HS-5 (cell line): ENCODE measurements around the gene LRSAM1.

Experiments used
- DNase-seq: peaks from one replicate; pipeline ENCODE4 v3.0.0-alpha.2; 2012; ENCODE audit warnings: low read depth

LRSAM1 gene

GRCh38 chr9:127497656-127498290 lies 46.5 kb downstream of the LRSAM1 start:
- DNase-seq: no peak

- DNase-seq: no peak
Observed at GRCh38 chr9:127498298-127498697, 47.0 kb downstream of the LRSAM1 start.

DNA sequence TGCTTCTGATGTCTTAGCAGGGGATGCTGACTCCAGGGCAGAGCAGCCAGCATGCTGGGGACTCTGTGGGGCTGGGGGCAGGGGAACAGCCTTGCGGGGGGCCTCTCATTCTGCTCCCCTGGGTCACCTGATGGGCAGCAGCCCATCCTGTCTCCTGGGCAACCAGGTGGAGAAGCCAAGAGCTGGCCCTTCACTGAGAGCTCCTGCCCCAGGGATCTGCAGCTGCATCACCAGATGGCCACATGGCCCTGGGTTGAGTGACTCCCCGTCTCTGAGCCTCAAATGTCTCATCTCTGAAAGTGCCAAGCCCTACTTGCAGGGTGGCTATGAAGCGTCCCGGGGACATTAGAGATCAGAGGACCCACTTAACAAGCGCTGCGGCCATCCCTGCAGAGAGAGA lies 49.1 kb downstream of the LRSAM1 start:
- no peak for DNase-seq

GRCh38 chr9:127500862-127501261 lies 49.6 kb downstream of the LRSAM1 start:
- DNase-seq: no peak

DNA sequence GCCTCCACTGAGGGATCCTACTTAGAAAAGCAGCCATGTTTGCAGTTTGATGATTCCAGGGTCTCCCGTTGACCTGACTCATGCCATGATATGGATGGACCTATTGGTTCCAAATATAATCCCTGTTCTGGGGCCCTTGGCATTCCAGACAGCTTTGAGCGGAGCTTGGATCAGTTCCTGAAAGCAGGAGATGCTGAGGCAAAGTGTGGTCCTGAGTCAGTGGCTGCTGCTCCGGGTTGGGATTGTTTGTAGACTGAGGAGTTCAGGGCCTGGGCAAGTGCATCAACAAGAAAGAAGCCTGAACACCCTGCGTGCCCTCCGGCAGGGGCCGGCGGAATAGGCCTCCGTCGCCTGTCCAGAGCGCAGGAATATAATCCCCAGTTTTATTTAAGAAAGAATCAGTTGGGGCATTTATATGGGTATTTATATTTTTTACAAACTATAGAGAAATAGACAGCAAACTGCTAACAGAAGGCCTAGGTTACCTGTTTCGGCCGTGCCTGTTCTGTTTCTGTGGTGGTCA lies 50.6 kb downstream of the LRSAM1 start:
- no peak for DNase-seq

DNA sequence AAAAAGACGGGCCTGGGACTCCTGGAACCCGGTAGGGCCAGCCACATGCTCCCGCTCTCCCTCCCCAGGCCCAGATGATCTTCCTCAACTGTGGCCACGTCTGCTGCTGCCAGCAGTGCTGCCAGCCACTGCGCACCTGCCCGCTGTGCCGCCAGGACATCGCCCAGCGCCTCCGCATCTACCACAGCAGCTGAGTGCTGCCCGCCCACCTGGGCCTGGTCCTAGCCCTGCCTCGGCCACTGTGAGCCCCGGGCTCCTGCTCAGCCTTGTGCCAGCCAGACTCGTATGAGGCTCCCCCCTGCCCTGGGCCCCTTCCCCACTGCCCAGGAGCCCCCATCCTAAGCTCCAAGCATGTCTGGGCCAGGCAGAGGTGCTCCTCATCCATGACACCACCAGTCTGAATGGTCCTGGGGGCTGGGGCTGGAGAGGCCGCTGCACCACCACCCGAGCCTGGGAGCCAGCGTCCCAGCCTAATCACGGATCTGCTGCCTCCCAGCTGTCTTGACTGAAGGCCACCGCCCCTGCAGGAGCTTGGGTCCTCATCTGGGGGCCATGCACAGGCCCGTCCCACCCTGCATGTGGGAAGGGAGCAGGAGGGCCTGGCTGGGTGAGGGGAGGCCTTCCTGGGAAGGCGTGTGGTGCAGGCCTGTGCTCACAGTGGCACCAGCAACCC lies 51.5 kb downstream of the LRSAM1 start:
- no peak for DNase-seq

GRCh38 chr9:127503379-127503921 lies 52.1 kb downstream of the LRSAM1 start:
- no peak for DNase-seq

- DNase-seq: no peak
Observed at GRCh38 chr9:127503947-127504886, 52.9 kb downstream of the LRSAM1 start.

GRCh38 chr9:127504887-127505251 lies 53.6 kb downstream of the LRSAM1 start:
- no peak for DNase-seq

DNA sequence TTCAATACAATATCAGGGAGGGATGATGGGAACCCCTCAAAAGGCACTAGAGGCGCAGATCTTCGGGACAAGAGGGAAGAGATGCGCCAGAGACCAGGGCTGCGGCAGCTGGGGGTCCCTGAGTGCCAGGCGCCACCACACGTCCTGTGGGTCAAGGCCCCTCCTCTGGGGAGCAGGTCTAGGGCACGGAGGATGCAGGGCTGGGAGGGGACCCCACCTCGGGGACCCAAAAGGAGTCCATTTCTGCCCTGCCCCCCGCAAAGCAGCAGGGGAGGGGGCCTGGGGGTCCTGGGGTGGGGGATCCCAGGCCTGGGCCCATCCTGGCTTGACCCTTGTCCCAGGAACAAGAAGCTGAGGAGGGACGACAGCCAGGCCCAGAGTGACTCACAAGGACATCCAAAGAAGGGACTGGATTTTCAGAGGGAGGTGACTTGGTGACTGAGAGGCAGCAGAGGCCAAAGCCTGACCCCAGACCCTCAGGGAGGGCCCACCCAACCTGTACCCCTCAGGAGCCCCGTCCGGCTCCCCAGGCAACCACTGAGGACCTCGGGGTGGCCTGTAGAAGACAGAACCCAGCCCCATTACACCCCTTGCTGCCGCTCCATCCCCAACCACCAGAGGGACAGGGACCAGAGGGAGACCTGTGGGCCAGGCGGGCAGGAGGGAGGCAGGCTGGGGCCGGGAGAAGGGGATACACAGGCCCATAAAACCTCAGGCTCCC lies 54.2 kb downstream of the LRSAM1 start:
- no peak for DNase-seq

DNA sequence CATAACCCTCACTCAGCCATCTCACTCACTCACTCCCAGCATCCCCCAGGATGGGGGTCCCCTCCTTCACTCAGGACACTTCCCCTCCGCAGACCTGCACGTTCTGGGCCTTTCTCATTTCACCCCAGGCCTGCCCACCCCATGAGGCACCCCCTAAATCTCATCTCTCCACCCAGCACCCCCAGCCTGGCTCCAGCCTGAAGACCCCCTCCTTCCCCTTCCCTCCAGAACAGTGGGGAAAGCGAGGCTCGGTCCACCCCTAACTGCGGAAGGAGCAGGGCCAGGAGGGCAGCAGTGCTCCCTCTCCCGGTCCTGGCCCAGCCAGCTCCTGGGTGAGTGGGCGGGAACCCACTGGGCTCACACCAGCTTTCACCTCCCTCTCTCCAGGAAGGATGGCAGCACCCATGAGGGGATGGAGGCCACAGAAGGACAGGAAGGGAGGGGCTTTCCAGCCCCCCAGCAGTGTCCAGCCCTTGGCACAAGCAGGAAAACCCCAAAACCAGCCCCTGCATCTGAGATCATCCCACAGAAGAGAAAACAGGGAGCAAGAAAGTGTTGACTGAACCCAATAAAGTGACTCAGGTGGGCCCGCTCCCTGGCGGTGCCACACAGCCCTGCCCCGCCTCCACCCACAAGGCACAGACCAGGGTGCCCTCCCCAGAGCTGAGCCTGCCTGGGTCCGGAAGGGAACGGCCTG lies 55.0 kb downstream of the LRSAM1 start:
- DNase-seq: no peak

GRCh38 chr9:127506814-127507750 lies 55.8 kb downstream of the LRSAM1 start:
- no peak for DNase-seq

DNA sequence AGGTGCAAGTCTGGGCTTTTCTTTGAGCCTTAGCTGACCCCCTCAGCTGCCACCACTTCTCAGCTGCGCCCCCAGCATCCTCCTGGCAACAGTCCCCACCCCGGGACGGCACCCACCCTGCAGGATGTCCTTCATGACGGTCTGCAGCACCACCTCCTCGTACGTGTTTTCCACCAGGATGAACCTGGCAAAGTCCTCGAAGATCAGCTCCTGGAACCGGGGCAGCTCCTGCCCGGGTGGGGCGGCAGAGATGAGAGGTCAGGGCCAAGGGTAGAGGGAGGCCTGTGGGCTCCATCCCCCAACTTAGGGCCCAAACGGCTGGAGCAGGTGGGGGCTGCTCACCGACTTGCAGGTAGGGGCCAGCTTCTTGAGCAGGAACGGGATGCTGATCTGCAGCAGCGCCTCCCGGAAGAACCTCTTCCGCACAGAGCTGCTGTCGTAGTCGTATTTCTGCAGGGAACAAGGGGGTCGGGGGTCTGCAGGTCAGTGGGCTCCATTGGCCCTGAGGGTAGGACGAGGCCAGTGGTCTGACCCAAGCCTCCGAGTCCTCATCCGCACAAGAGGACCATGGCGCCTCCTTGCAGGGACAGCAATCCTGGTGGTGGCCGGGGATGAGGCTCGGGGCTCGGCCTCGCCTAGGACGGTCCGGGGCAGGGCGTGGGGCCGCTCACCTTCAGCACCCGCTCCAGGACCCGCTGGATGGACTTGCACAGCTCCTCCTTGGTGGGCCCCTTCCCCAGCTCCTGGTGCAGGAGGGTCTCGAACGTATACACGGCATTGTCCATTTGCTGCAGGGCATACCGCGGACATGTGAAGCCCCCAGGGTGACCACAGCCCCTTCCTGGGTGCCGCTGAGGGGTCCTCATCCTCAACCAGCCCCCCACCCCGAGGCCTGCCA lies 56.7 kb downstream of the LRSAM1 start:
- DNase-seq: no peak

GRCh38 chr9:127508901-127509260 lies 57.6 kb downstream of the LRSAM1 start:
- no peak for DNase-seq

DNA sequence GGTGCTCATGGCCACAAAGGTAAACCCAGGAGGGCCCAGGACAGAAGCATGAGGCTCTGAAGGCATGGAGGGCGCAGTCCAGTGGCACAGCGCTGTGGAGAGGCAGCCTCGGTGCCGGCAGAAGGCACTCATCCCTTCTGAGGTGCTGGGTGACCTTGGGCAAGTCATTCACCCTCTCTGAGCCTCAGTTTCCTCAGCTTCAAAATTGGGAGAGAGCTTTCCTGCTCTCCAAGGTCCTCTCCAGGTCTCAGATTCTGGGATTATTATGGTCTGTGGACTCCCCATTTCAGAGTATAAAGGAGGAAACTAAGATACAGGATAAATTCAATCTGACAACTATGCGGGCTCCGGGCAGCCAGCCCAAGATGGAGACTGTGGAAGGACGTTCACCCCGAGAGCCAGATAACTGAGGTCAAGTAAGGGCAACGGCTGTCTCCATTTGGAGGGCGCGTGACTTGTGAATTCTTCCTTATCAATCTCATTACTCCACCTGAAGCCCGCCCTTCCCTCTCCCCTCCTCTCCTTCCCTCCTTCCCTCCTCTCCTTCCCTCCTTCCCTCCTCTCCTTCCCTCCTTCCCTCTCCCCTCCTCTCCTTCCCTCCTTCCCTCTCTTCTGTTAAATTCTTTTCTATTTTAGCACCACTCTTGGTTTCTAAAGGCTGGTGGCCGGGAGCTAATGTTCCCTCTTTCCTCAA lies 58.1 kb downstream of the LRSAM1 start:
- DNase-seq: no peak

- DNase-seq: no peak
Observed at GRCh38 chr9:127509955-127510299, 58.6 kb downstream of the LRSAM1 start.

DNA sequence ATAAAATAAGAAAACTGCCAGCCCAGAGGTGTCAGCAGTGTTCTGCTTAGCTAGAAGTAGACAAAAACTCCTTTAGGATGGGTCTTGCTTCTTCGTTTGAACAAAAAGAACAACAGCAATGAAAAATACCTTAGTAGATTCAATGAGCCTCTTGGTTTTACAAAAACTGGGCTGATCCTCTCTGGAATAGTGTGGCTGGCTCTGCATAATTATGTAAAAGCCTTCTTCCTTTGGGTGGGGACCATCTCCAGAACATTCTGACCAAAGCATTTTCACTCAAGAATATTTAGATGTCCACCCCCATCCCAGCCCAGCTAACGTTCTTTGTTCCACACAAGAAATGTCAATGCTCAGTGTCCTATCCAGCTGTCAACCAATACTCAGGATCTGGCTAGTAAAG lies 63.2 kb downstream of the LRSAM1 start:
- DNase-seq: no peak

- no peak for DNase-seq
Observed at GRCh38 chr9:127516835-127517607, 65.7 kb downstream of the LRSAM1 start.
